Choroid plexus epithelial cell (primary cell): ENCODE data around the gene UBE4A.
"Not testable (repeated sequence)": the region's sequence is repeated elsewhere in the genome, so short reads cannot be mapped to it uniquely, and the experiment has no call there.

Source experiments
- DNase-seq: peaks from one replicate; pipeline ENCODE4 v3.0.0-alpha.2; 2010; ENCODE audit warnings: low read depth
- H3K4me3 ChIP-seq: 2 replicates; pipeline ENCODE4 v1.5.1; 2011; ENCODE audit warnings: low read depth, mild to moderate bottlenecking, control low read depth, low read length, moderate library complexity
- CTCF ChIP-seq: conservative IDR thresholded peaks from 2 replicates; pipeline ENCODE4 v1.5.1; 2011; ENCODE audit warnings: low read depth, mild to moderate bottlenecking, control low read depth, inconsistent platforms, low read length, moderate library complexity

Gene UBE4A

GRCh38 chr11:118415062-118415738, 55.8 kb downstream of the UBE4A start:
- DNase-seq, result no peak
- no peak for TF ChIP-seq CTCF

GRCh38 chr11:118415739-118416068, 56.3 kb downstream of the UBE4A start:
- DNase-seq, result peak; percentile 96
- H3K4me3 ChIP-seq, result no peak overlapping the region
- TF ChIP-seq CTCF, result no peak

More at GRCh38 chr11:118415062-118415738, 55.8 kb downstream of the UBE4A start:
- no peak overlapping the region for H3K4me3 ChIP-seq

- not testable (repeated sequence) for H3K4me3 ChIP-seq, DNase-seq
These were observed 57.5 kb downstream of the UBE4A start for GRCh38 chr11:118416900-118417299.

GRCh38 chr11:118417801-118418200, 58.4 kb downstream of the UBE4A start:
- no peak for DNase-seq
- no peak overlapping the region for H3K4me3 ChIP-seq

GRCh38 chr11:118418766-118419165, 59.4 kb downstream of the UBE4A start:
- DNase-seq, result no peak
- H3K4me3 ChIP-seq, result no peak overlapping the region
- no peak for TF ChIP-seq CTCF

More at GRCh38 chr11:118417801-118418200, 58.4 kb downstream of the UBE4A start:
- no peak for TF ChIP-seq CTCF

GRCh38 chr11:118427707-118428106, 68.3 kb downstream of the UBE4A start:
- no peak for TF ChIP-seq CTCF
- no peak for DNase-seq
- H3K4me3 ChIP-seq, result no peak overlapping the region

- TF ChIP-seq CTCF, result peak; percentile 29
- DNase-seq, result peak; percentile 19
- no peak overlapping the region for H3K4me3 ChIP-seq
These were observed 71.6 kb downstream of the UBE4A start for GRCh38 chr11:118430956-118431355.
